ENCODE results near the gene PTPRN2. TPM values are rescaled to one million over a fixed set of nuclear protein-coding genes. Genes with fewer than 3 reads are reported as not detected.
"Not testable (repeated sequence)": the region's sequence is repeated elsewhere in the genome, so short reads cannot be mapped to it uniquely, and the experiment has no call there.

PTPRN2 gene
- total RNA-seq, 1 experiment from 2014 or later, result 4.4 TPM

GRCh38 chr7:158054081-158054480 lies 533.5 kb downstream of the PTPRN2 start:
- DNase-seq (ENCODE audit: low spot score), result no peak

GRCh38 chr7:158053183-158053915 lies 534.3 kb downstream of the PTPRN2 start:
- no peak for DNase-seq (ENCODE audit: low spot score)

- DNase-seq (ENCODE audit: low spot score), result no peak
Observed at GRCh38 chr7:158052381-158053060, 535.1 kb downstream of the PTPRN2 start.

- DNase-seq (ENCODE audit: low spot score), result no peak
Observed at GRCh38 chr7:158051776-158052175, 535.8 kb downstream of the PTPRN2 start.

- no peak for DNase-seq (ENCODE audit: low spot score)
Observed at GRCh38 chr7:158050978-158051651, 536.5 kb downstream of the PTPRN2 start.

GRCh38 chr7:158050441-158050977 lies 537.1 kb downstream of the PTPRN2 start:
- DNase-seq (ENCODE audit: low spot score), result no peak

GRCh38 chr7:158049271-158049670 lies 538.4 kb downstream of the PTPRN2 start:
- no peak for DNase-seq (ENCODE audit: low spot score)

GRCh38 chr7:158048569-158048968 lies 539.1 kb downstream of the PTPRN2 start:
- DNase-seq (ENCODE audit: low spot score), result no peak

- DNase-seq (ENCODE audit: low spot score), result no peak
Observed at GRCh38 chr7:158047391-158048059, 540.1 kb downstream of the PTPRN2 start.

- not testable (repeated sequence) for DNase-seq (ENCODE audit: low spot score)
Observed at GRCh38 chr7:158046246-158046645, 541.4 kb downstream of the PTPRN2 start.

- no peak for DNase-seq (ENCODE audit: low spot score)
Observed at GRCh38 chr7:158044482-158044823, 543.2 kb downstream of the PTPRN2 start.

- no peak for DNase-seq (ENCODE audit: low spot score)
Observed at GRCh38 chr7:158043551-158044481, 543.8 kb downstream of the PTPRN2 start.

GRCh38 chr7:158042156-158042880 lies 545.3 kb downstream of the PTPRN2 start:
- DNase-seq (ENCODE audit: low spot score), result no peak

GRCh38 chr7:158040199-158040598 lies 547.4 kb downstream of the PTPRN2 start:
- DNase-seq (ENCODE audit: low spot score), result no peak

- DNase-seq (ENCODE audit: low spot score), result no peak
Observed at GRCh38 chr7:158039270-158039669, 548.4 kb downstream of the PTPRN2 start.

GRCh38 chr7:158037211-158037610 lies 550.4 kb downstream of the PTPRN2 start:
- DNase-seq (ENCODE audit: low spot score), result no peak

- no peak for DNase-seq (ENCODE audit: low spot score)
Observed at GRCh38 chr7:158035343-158035742, 552.3 kb downstream of the PTPRN2 start.

- DNase-seq (ENCODE audit: low spot score), result no peak
Observed at GRCh38 chr7:158034571-158034970, 553.1 kb downstream of the PTPRN2 start.

- not testable (repeated sequence) for DNase-seq (ENCODE audit: low spot score)
Observed at GRCh38 chr7:158033925-158034324, 553.7 kb downstream of the PTPRN2 start.

- DNase-seq (ENCODE audit: low spot score), result no peak
Observed at GRCh38 chr7:158033196-158033595, 554.4 kb downstream of the PTPRN2 start.
